SU-DHL-6 (cell line): ENCODE measurements around the gene ADH1B.

ENCODE experiments used
- EZH2phosphoT487 ChIP-seq: fragments of 200-600 bp; sonication (generic), shearing (Covaris generic); conservative IDR thresholded peaks from 2 replicates; pipeline ENCODE4 v1.6.1; 2018; ENCODE audit warnings: mild to moderate bottlenecking, antibody characterized with exemption, low read length, moderate library complexity, mixed read lengths
- TF ChIP-seq, protein P1 (sequence below): fragments of 200-600 bp; sonication (generic); IDR thresholded peaks from one replicate; pipeline ENCODE4 v1.5.1; 2017; ENCODE audit warnings: antibody characterized with exemption, mild to moderate bottlenecking, low read length, moderate library complexity; ENCODE audit not compliant: insufficient read depth, poor library complexity, severe bottlenecking

GRCh38 chr4:99324361-99324760 lies 3.2 kb upstream of the ADH1B start:
- TF ChIP-seq, protein P1, sequence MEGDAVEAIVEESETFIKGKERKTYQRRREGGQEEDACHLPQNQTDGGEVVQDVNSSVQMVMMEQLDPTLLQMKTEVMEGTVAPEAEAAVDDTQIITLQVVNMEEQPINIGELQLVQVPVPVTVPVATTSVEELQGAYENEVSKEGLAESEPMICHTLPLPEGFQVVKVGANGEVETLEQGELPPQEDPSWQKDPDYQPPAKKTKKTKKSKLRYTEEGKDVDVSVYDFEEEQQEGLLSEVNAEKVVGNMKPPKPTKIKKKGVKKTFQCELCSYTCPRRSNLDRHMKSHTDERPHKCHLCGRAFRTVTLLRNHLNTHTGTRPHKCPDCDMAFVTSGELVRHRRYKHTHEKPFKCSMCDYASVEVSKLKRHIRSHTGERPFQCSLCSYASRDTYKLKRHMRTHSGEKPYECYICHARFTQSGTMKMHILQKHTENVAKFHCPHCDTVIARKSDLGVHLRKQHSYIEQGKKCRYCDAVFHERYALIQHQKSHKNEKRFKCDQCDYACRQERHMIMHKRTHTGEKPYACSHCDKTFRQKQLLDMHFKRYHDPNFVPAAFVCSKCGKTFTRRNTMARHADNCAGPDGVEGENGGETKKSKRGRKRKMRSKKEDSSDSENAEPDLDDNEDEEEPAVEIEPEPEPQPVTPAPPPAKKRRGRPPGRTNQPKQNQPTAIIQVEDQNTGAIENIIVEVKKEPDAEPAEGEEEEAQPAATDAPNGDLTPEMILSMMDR, result no peak
- TF ChIP-seq EZH2phosphoT487, result no peak
